Activated CD8-positive, alpha-beta memory T cell treated with anti-CD3 and anti-CD28 coated beads, Interleukin-2, amount 50 U/mL, for 48 hours (primary cell): ENCODE results near the gene RREB1.

ENCODE experiments used
- DNase-seq: peaks from one replicate; pipeline ENCODE4 v3.0.0-alpha.2; 2020

The RREB1 gene

GRCh38 chr6:7165002-7165889, 57.5 kb downstream of the RREB1 start:
- DNase-seq, result peak; percentile 22

- DNase-seq, result peak; percentile 43
Observed at GRCh38 chr6:7165890-7166267, 58.1 kb downstream of the RREB1 start.

GRCh38 chr6:7166410-7167293, 58.9 kb downstream of the RREB1 start:
- no peak for DNase-seq

GRCh38 chr6:7169296-7169721, 61.5 kb downstream of the RREB1 start:
- peak; percentile 29 for DNase-seq

GRCh38 chr6:7170117-7170732, 62.5 kb downstream of the RREB1 start:
- DNase-seq, result peak; percentile 18

- DNase-seq, result no peak
Observed at GRCh38 chr6:7171119-7171518, 63.4 kb downstream of the RREB1 start.

- no peak for DNase-seq
Observed at GRCh38 chr6:7171733-7172132, 64.0 kb downstream of the RREB1 start.

- no peak for DNase-seq
Observed at GRCh38 chr6:7172649-7173048, 64.9 kb downstream of the RREB1 start.

- no peak for DNase-seq
Observed at GRCh38 chr6:7173843-7174503, 66.2 kb downstream of the RREB1 start.

GRCh38 chr6:7175462-7175861, 67.7 kb downstream of the RREB1 start:
- DNase-seq, result no peak

GRCh38 chr6:7176208-7176607, 68.4 kb downstream of the RREB1 start:
- no peak for DNase-seq

- no peak for DNase-seq
Observed at GRCh38 chr6:7178280-7178679, 70.5 kb downstream of the RREB1 start.

- no peak for DNase-seq
Observed at GRCh38 chr6:7180751-7181150, 73.0 kb downstream of the RREB1 start.

- DNase-seq, result no peak
Observed at GRCh38 chr6:7183707-7184106, 75.9 kb downstream of the RREB1 start.

- DNase-seq, result no peak
Observed at GRCh38 chr6:7184502-7184901, 76.7 kb downstream of the RREB1 start.

- no peak for DNase-seq
Observed at GRCh38 chr6:7185561-7185960, 77.8 kb downstream of the RREB1 start.

- no peak for DNase-seq
Observed at GRCh38 chr6:7188492-7188891, 80.7 kb downstream of the RREB1 start.

GRCh38 chr6:7189101-7189758, 81.5 kb downstream of the RREB1 start:
- DNase-seq, result no peak

GRCh38 chr6:7190791-7191190, 83.0 kb downstream of the RREB1 start:
- DNase-seq, result no peak

GRCh38 chr6:7193122-7193521, 85.4 kb downstream of the RREB1 start:
- no peak for DNase-seq

GRCh38 chr6:7194657-7195056, 86.9 kb downstream of the RREB1 start:
- no peak for DNase-seq

- no peak for DNase-seq
Observed at GRCh38 chr6:7195339-7196018, 87.7 kb downstream of the RREB1 start.
